RCC 7860 (cell line): Measurements from ENCODE around the gene PRKCB.

Experiments used
- DNase-seq: peaks from one replicate; pipeline ENCODE4 v3.0.0-alpha.2; 2015; ENCODE audit warnings: low spot score
- FAIRE-seq: peaks from 2 replicates; lab custom pipeline; 2012; peaks lifted over from hg19 to GRCh38; lab: Jason Lieb, UNC

The PRKCB gene

DNA sequence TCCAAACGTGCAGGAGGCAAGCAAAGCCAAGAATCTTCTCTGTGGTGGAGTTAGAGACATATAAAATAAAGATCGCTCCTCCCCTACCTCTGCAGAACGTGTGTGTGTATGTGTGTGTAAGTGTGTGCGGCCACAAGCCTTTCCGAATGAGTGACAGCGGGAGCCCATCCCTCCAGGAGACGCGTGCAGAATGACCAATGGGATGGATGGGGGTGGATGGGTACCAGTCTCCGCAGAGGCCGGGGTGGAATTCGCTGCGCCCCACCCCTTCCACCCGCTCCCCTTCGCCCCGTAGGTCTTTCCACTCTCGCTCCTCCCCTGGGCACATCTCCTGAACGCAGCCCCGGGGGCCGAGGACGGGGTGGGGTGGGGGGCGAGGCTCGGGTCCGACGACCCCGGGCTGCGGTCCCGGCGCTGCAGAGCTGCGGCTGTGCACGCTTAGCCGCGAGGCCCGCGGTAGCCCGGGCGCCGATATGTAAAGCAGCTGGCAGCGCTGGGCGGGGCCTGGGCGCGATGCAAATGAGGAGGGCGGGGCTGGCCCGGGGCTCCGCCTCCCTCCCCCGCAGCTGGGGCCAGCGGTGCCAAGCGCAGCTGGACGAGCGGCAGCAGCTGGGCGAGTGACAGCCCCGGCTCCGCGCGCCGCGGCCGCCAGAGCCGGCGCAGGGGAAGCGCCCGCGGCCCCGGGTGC lies at the start of gene PRKCB:
Gene PRKCB, plus strand, starts transcription at position 594 of the 688 bp plus-strand sequence.
- FAIRE-seq = no peak
- no peak for DNase-seq

- no peak for FAIRE-seq
- no peak for DNase-seq
These were observed 48.7 kb upstream of the PRKCB start for GRCh38 chr16:23786964-23787561.

- FAIRE-seq (no peak), DNase-seq (no peak)
These were observed 47.1 kb upstream of the PRKCB start for GRCh38 chr16:23788685-23789084.

GRCh38 chr16:23795378-23795777 lies 40.4 kb upstream of the PRKCB start:
- DNase-seq = no peak
- no peak for FAIRE-seq

GRCh38 chr16:23796941-23797340 lies 38.8 kb upstream of the PRKCB start:
- DNase-seq (no peak), FAIRE-seq (no peak)

DNA sequence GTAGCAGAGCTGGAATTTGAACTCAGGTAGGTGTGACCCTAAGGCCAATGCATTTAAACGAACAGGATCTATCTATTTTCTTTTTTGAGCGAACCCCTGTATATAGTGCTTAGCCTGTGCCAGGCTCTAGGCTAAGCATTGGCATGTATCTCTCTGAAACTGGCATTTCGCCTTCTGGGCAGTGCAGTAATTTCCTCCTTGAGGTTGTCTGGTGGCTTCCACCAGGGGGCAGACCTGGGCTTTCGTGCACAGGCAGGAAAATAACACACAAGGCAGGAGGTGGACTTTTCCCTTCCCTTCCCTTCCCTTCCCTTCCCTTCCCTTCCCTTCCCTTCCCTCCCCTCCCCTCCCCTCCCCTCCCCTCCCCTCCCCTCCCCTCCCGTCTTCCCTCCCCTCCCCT lies 34.4 kb upstream of the PRKCB start:
- DNase-seq = peak; percentile 28

GRCh38 chr16:23802776-23803175 lies 33.0 kb upstream of the PRKCB start:
- DNase-seq = no peak
- no peak for FAIRE-seq

More for the DNA sequence above, 34.4 kb upstream of the PRKCB start:
- no peak for FAIRE-seq

DNA sequence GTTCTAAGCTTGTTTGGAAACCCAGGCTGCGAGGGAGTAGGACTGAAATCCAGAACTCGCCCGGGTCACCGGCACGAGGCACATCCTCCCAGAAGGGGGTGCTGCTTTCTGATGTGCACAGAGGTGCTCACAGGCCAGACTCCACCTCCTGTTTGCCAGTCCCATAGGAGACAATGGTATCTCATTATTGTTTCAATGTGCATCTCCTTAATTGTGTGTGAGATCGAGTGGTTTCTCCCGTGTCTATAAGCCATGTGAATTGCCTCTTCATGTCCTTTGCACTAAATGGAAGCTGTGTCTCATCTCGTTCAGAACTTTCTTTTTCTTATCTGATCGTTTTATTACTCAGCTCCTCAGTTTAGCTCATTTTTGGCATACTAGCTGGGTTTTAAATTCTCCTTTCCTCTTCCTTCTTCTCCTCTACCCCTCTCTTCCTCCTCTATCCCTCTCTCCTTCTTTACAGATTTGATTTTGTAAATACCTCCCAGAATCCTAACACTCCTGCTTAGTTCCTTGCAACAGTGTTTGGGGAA lies 32.1 kb upstream of the PRKCB start:
- FAIRE-seq = no peak
- DNase-seq = no peak

DNA sequence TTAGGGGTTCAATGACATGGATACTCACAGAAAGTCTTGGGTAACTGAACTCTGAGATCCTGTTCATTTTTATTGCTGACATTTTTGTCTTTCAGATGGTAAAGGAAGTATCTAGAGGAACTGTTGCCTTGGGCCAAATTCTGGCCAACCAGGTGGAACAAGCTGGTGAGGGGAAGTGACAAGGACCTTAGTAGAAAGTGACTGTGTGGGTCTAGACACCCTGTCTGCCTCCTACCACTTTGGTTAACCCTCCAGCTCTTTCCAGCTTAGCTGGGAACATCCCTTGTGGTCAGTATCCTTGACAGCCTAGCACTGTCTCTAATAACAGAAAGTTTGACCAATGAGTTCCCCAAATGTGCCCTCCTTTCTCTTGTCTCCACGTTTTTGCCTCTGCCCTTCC lies 28.8 kb upstream of the PRKCB start:
- FAIRE-seq (no peak), DNase-seq (no peak)

DNA sequence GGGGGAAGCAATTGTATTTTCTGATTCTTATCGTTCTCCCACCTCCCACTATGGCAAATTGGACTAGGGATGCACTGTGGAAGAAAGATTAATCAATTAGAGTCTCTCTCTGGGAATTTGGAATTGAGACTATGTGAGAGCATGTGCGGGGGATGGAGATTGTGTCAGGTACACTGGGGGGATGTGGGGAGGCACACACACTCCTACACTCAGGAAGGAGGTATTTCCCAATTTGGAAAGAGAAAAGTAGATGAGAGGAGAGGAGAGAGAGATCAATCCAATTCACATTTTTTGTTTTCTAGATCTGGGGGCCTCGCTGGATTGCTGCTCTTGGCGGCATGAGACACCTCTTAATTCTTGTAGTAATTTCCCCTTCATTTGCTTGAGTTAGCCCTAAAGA lies 14.3 kb upstream of the PRKCB start:
- no peak for DNase-seq
- no peak for FAIRE-seq

- FAIRE-seq (no peak), DNase-seq (no peak)
These were observed 13.7 kb upstream of the PRKCB start for GRCh38 chr16:23821875-23822688.

GRCh38 chr16:23823475-23824384 lies 12.1 kb upstream of the PRKCB start:
- peak; percentile 72 for FAIRE-seq
- peak; percentile 44 for DNase-seq

- DNase-seq = no peak
- no peak for FAIRE-seq
These were observed 10.9 kb upstream of the PRKCB start for GRCh38 chr16:23824909-23825308.

DNA sequence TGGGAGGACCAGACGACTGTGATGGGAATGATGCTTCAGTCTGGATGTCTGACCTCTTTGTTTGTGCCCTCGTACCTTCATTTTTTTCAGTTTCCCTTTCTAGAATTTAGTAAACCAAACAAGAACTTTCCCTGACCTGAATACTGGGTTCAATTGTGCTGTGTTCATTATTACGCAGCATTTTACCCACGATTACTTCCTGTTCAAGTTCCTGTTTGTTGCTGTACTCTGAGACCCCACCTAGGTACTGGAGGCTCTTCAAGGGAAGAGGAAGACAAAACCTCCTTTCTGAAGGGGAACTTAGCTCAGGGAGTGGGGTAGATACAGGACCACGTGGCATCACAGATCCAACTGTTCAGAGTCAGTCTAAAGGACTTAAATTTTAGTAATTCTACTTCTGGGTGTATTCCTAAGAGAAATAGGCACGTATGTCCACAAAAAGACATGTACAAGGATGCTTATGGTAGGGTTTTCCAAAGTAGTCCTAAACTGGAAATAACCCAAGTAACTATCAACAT lies 9.2 kb upstream of the PRKCB start:
- FAIRE-seq (no peak), DNase-seq (no peak)

- DNase-seq (no peak), FAIRE-seq (no peak)
These were observed 8.7 kb upstream of the PRKCB start for GRCh38 chr16:23827057-23827456.

DNA sequence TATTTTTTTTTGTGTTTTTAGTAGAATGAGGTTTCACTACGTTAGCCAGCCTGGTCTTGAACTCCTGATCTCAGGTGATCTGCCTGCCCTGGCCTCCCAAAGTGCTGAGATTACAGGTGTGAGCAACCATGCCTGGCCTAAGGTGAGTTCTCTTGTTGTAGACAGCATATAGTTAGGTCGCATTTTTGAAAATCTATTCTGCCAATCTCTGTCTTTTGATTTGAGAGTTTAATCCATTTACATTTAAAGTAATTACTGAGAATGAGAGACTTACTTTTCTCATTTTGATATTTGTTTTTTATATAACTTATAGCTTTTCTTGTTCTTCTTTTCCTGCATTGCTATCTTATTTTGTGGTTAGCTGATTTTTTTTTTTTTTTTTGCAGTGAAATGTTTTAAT lies 6.3 kb upstream of the PRKCB start:
- FAIRE-seq = no peak
- DNase-seq = no peak

- DNase-seq (no peak), FAIRE-seq (no peak)
These were observed 5.5 kb upstream of the PRKCB start for GRCh38 chr16:23830276-23830675.

DNA sequence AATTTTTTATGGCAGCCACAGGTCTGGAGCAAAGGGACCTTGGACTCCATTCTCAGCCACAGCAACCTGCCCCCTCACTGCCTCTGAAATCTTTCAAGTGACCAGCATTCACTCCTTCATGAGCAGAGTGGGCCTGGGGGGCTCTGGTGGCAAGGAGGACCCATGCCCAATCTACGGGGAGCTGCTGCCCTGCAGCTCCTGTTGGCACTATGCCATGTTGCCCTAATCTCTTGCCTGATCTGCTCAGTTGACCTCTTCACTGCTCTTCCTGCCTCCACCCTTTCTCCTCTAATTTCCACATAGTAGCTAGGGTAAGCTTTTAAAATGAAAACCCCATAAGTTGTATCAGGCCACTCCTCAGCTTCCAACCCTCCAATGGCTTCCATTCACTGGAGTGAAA lies 2.9 kb upstream of the PRKCB start:
- FAIRE-seq = no peak
- no peak for DNase-seq

DNA sequence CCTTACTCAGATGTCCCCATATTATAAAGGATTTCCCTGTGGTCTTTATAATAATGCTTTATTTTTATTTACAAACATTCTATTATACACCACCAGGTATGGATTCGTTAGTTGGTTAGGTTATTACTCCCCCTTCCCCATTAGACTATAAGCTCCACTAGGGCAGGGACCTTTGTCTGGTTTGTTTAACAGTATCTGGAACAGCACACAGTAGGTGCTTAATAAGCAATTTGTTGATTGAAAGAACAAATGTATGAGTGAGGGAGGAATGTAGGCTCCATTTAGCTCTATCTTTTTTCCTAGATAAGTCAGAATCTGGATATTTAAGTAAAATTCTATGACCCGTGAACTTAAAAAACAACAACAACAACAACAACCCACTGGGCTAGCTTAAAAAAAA lies 2.3 kb upstream of the PRKCB start:
- FAIRE-seq = no peak
- DNase-seq = no peak

DNA sequence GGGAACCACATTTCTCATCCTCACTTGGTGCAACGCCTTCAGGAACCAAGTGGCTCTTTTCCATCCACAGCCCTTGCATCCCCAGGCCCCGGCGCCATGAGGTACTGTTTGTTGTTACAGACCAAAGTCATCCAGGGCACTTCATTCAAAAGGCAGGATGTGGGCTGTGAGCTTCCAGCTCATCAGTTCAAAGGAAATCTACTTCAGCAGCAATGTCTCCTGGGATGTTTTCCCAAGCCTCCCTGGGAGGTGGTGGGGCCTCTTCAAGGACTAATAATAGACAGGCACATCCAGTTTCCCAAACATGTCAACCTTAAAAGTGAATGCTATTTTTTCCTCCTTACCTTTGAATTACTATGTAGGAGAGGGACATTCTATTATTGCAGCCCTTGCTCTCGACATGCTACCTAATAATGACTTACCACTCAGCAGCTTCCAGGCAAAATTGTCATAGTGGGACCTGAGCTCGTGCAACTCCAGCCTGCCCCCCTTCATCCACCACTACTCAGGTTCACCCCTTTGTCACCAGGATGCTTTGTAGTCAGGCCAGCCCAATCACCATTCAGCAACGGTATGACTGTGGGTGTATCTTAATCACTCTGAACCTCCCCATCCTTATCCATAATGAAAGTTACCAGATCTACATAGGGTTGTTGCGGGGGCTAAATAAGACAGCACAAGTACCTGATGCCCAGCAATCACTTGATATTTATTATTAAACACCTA lies 1.7 kb upstream of the PRKCB start:
- FAIRE-seq (no peak), DNase-seq (no peak)
